ENCODE data around the gene SNRPA.
"Not testable (repeated sequence)": the region's sequence is repeated elsewhere in the genome, so short reads cannot be mapped to it uniquely, and the experiment has no call there.

SNRPA gene

DNA sequence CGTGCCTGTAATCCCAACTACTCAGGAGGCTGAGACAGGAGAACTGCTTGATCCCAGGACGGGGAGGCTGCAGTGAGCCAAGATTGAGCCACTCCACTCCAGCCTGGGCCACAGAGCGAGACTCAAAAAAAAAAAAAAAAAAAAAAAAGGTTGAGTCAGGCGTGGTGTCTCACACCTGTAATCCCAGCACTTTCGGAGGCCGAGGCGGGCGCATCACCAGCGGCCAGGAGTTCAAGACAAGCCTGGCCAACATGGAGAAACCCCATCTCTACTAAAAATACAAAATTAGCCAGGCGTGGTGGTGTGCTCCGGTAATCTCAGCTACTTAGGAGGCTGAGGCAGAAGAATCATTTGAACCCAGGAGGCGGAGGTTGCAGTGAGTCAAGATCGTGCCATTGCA is 15.4 kb downstream of the SNRPA start:
- peaks cover 50 to 90% of the 10 kb centered on the region in 2 experiments for H3K36me3 ChIP-seq (ENCODE audit: control insufficient read depth in 2 of 2, insufficient read depth in 1 of 2, low read length in 2 of 2)
- H3K27ac ChIP-seq (ENCODE audit: extremely low read depth, low read depth, low read length); H3K4me1 ChIP-seq (ENCODE audit: control insufficient read depth, insufficient read depth, low read length); H3K9me3 ChIP-seq (ENCODE audit: control insufficient read depth, insufficient read depth, low read depth, low read length); H3K4me3 ChIP-seq (ENCODE audit: low read depth, low read length): not testable (repeated sequence)
- CTCF ChIA-PET, result interaction anchor here (0.5 to 1.2 kb wide), 3 partner anchors 9 to 150 kb away, joined by 3 to 4 read pairs (median 4); partner anchors contain the start of gene MIA
- TF ChIP-seq, protein P1, sequence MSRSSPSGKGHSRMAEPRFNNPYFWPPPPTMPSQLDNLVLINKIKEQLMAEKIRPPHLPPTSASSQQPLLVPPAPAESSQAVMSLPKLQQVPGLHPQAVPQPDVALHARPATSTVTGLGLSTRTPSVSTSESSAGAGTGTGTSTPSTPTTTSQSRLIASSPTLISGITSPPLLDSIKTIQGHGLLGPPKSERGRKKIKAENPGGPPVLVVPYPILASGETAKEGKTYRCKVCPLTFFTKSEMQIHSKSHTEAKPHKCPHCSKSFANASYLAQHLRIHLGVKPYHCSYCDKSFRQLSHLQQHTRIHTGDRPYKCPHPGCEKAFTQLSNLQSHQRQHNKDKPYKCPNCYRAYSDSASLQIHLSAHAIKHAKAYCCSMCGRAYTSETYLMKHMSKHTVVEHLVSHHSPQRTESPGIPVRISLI (tag by site-specific recombination; IDR thresholded peaks at IDR 0.05), result peak; percentile 81
- POLR2A ChIA-PET, result interaction anchor here (0.7 to 3.6 kb wide), 7 partner anchors 9 to 103 kb away, joined by 3 to 30 read pairs (median 5); partner anchors contain the start of genes ACTMAP, EGLN2, RAB4B and SNRPA

DNA sequence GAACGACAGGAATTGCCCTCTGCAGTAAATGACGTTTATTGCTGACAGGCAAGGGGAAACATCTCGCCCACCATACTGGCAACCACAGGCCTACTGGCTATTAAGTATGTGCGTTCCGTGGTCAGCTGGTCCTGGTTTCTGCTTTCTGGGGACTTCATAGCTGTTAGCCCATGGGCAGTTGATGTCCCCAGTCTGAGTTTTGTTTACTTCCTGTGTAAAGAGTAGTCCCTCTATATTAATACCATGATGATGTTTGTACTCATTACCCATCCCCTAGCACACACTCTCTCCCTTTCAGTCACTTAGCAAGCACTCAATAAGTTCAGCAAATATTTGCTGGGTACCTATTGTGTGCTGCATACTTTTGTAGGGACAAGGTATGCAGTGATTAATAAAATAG is 17.9 kb downstream of the SNRPA start:
- no peaks in the 10 kb centered on the region for H3K4me1 ChIP-seq (ENCODE audit: control insufficient read depth, insufficient read depth, low read length)
- ChIA-PET POLR2A (interaction anchor here (0.7 to 3.6 kb wide), 2 partner anchors 9 to 159 kb away, joined by 3 to 30 read pairs; partner anchors contain the start of gene RAB4B), CTCF (interaction anchor here (0.7 kb wide), 1 partner anchor 9 kb away, joined by 3 read pairs; the partner anchor contains the start of gene RAB4B)
- no peaks in the 10 kb centered on the region for H3K9me3 ChIP-seq (ENCODE audit: control insufficient read depth, insufficient read depth, low read depth, low read length)
- no peak overlapping the region for H3K4me3 ChIP-seq (ENCODE audit: low read depth, low read length)
- H3K27ac ChIP-seq (ENCODE audit: extremely low read depth, low read depth, low read length), result peak overlapping the region; percentile 57; the same call in 1 of the 2 replicates
- 0 out of 2 replicates have a peak, but pooled peaks have one; percentile 3 for TF ChIP-seq ZNF292 (tag by site-specific recombination; IDR thresholded peaks at IDR 0.05; ENCODE audit: borderline replicate concordance, low read depth)
- no peak for TF ChIP-seq ZBTB8A (tag by site-specific recombination; IDR thresholded peaks at IDR 0.05)
- H3K36me3 ChIP-seq (ENCODE audit: control insufficient read depth in 2 of 2, insufficient read depth in 1 of 2, low read length in 2 of 2), result peaks cover 25 to 67% of the 10 kb centered on the region in 2 experiments

DNA sequence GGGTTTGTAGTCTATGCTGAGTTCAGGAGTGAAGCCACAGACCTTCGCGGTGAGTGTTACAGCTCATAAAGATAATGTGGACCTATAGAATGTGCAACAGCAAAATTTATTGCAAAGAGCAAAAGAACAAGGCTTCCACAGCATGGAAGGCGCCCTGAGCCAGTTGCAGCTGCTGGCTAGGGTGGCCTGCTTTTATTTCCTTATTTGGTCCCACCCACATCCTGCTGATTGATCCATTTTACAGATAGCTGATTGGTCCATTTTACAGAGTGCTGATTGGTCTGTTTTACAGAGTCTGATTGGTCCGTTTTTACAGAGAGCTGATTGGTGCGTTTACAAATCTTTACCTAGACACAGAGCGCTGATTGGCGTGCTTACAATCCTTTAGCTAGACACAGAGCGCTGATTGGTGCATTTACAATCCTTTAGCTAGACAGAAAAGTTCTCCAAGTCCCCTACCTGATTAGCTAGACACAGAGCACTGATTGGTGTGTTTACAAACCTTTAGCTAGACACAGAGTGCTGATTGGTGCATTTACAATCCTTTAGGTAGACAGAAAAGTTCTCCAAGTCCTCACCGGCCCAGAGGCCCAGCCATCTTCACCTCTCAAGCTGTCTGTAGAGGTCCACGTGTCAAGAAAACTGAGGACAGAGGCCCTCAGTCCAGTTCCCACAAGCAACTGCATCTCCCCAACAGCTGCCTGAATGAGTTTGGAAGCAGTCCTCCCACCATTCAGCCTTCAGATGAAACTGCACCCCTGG is 20.3 kb downstream of the SNRPA start:
- POLR2A ChIA-PET, result interaction anchor here (0.5 to 2.8 kb wide), 6 partner anchors 21 to 604 kb away, joined by 3 to 14 read pairs (median 4); partner anchors contain the start of genes ACTMAP, COQ8B, EGLN2 and ITPKC
- not testable (repeated sequence) for H3K4me1 ChIP-seq (ENCODE audit: control insufficient read depth, insufficient read depth, low read length); H3K4me3 ChIP-seq (ENCODE audit: low read depth, low read length); H3K9me3 ChIP-seq (ENCODE audit: control insufficient read depth, insufficient read depth, low read depth, low read length)
- peaks cover under 1 to 50% of the 10 kb centered on the region in 2 experiments for H3K36me3 ChIP-seq (ENCODE audit: control insufficient read depth in 2 of 2, insufficient read depth in 1 of 2, low read length in 2 of 2)
- TF ChIP-seq ZNF610 (tag by site-specific recombination; IDR thresholded peaks at IDR 0.05; ENCODE audit: borderline replicate concordance) (0 out of 2 replicates have a peak, but pooled peaks have one; percentile 7), FEZF1 (tag by site-specific recombination; IDR thresholded peaks at IDR 0.05) (peak; percentile 51), SP2 (tag by site-specific recombination; IDR thresholded peaks at IDR 0.05) (peak; percentile 77), SP3 (tag by site-specific recombination; IDR thresholded peaks at IDR 0.05) (0 out of 2 replicates have a peak, but pooled peaks have one; percentile 6), ZSCAN30 (tag by site-specific recombination; IDR thresholded peaks at IDR 0.05) (0 out of 2 replicates have a peak, but pooled peaks have one; percentile 6)
- H3K27ac ChIP-seq (ENCODE audit: extremely low read depth, low read depth, low read length), result 0 out of 2 replicates have a peak overlapping the region, but pooled peaks have one; percentile 30
- CTCF ChIA-PET, result interaction anchor here (0.6 to 1.2 kb wide), 4 partner anchors 19 to 491 kb away, joined by 3 to 4 read pairs (median 3); no protein-coding TSS in a partner anchor

DNA sequence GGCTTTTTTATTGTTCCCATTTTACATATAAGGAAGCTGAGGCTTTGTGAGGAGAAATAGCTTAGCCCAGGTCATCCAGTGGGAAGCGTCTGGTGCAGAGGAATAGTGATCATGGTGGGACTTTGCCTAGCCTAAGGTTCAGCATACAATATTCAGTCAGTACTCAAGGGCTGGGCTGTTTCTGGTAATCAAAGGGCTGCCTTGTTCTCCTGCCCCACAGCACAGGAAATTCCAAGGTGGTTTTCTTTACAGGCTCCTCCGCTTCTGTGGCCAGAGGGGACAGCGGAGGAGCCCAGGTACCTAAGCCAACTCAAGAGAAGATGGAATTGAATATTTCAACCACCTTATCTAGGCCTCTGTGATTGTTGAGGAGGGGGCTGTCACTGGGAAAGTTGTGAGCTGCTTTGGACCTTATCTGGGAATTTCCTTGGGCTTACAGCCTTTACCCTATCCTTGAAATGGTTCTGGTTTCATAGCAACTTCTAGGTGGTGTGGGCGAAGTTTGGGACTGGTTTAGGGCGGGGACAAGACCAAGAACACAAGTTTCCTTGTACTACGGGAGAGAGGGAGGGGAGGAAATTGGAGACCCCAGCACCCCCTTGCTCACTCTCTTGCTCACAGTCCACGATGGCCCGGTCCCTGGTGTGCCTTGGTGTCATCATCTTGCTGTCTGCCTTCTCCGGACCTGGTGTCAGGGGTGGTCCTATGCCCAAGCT is 24.1 kb downstream of the SNRPA start, which contains the start of gene MIA:
Gene MIA (plus strand): TSS at position 606 of the 716 bp plus-strand sequence. CDS start 22 bp downstream, at position 628.
- Histone ChIP-seq H3K4me3 (ENCODE audit: low read depth, low read length) (no peak within 1 kb of the TSS), H3K27ac (ENCODE audit: extremely low read depth, low read depth, low read length) (0 out of 2 replicates have a peak within 1 kb of the TSS, but pooled peaks have one; percentile 17), H3K9me3 (ENCODE audit: control insufficient read depth, insufficient read depth, low read depth, low read length) (no peaks in the 10 kb centered on the region), H3K4me1 (ENCODE audit: control insufficient read depth, insufficient read depth, low read length) (peaks cover 13% of the 10 kb centered on the region), H3K36me3 (ENCODE audit: control insufficient read depth in 2 of 2, insufficient read depth in 1 of 2, low read length in 2 of 2) (peaks cover 0 to 14% of the 10 kb centered on the region in 2 experiments; a peak in 1 of 3 replicates)
- ChIA-PET POLR2A (interaction anchor here (0.6 kb wide), 1 partner anchor 224 kb away, joined by 5 read pairs; no protein-coding TSS in a partner anchor), CTCF (interaction anchor here (0.5 to 6.4 kb wide), 6 partner anchors 9 to 409 kb away, joined by 3 to 61 read pairs (median 4); no protein-coding TSS in a partner anchor)
- TF ChIP-seq ZNF248 (tag by site-specific recombination; IDR thresholded peaks at IDR 0.05) (no peak), ZNF366 (tag by site-specific recombination; conservative IDR thresholded peaks at IDR 0.05) (no peak), ZNF530 (tag by site-specific recombination; IDR thresholded peaks at IDR 0.05; ENCODE audit: low read depth) (no peak), ZNF549 (tag by site-specific recombination; IDR thresholded peaks at IDR 0.05) (no peak), BCL11A (tag by site-specific recombination; IDR thresholded peaks at IDR 0.05; ENCODE audit: low read depth) (no peak)
- TF ChIP-seq, protein P2, sequence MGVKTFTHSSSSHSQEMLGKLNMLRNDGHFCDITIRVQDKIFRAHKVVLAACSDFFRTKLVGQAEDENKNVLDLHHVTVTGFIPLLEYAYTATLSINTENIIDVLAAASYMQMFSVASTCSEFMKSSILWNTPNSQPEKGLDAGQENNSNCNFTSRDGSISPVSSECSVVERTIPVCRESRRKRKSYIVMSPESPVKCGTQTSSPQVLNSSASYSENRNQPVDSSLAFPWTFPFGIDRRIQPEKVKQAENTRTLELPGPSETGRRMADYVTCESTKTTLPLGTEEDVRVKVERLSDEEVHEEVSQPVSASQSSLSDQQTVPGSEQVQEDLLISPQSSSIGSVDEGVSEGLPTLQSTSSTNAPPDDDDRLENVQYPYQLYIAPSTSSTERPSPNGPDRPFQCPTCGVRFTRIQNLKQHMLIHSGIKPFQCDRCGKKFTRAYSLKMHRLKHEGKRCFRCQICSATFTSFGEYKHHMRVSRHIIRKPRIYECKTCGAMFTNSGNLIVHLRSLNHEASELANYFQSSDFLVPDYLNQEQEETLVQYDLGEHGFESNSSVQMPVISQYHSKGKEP (tag by site-specific recombination; IDR thresholded peaks at IDR 0.05), result no peak
